ENCODE results near the gene MRPL10.

Gene MRPL10

GRCh38 chr17:47821424-47822391 is 9.6 kb downstream of the MRPL10 start, which contains the start of gene OSBPL7:
OSBPL7 (minus strand) TSS chr17:47821794; CDS start chr17:47820278, 1,516 bp downstream.
- Histone ChIP-seq H3K4me3 (ENCODE audit: low read length in 2 of 2) (peak within 1 kb of the TSS; percentile 90 to 94), H2BK15ac (ENCODE audit: low read length) (peak within 1 kb of the TSS; percentile 28), H3K4me1 (ENCODE audit: control insufficient read depth in 2 of 2, insufficient read depth in 1 of 2, low read depth in 1 of 2, low read length in 2 of 2) (peaks cover 7 to 9% of the 10 kb centered on the region in 2 donors), H3K9me3 (replicated peaks in 1 of 2; ENCODE audit: control insufficient read depth in 2 of 2, insufficient read depth in 1 of 2, low read depth in 1 of 2, low read length in 2 of 2) (no peaks in the 10 kb centered on the region), H4K8ac (ENCODE audit: low read depth, low read length) (peak within 1 kb of the TSS; percentile 82), H2BK120ac (ENCODE audit: low read depth, low read length) (no peak within 1 kb of the TSS), H3K18ac (ENCODE audit: low read length) (peak within 1 kb of the TSS; percentile 80), H3K27ac (replicated peaks; ENCODE audit: low read length) (no peak within 1 kb of the TSS), H3K14ac (ENCODE audit: low read length) (peak within 1 kb of the TSS; percentile 71), H2AK5ac (ENCODE audit: low read depth, low read length) (peak within 1 kb of the TSS; percentile 70), H2AFZ (ENCODE audit: low read length) (peak within 1 kb of the TSS; percentile 88), H3K23ac (ENCODE audit: low read depth, low read length, poor library complexity) (peak within 1 kb of the TSS; percentile 87), H3K9ac (ENCODE audit: low read depth, low read length, poor library complexity) (peak within 1 kb of the TSS; percentile 92), H3K4me2 (ENCODE audit: insufficient read depth, low read length, poor library complexity, severe bottlenecking) (peak within 1 kb of the TSS; percentile 86), H3K79me1 (ENCODE audit: low read depth, low read length) (peaks cover 4% of the 10 kb centered on the region), H3K36me3 (replicated peaks in 1 of 2; ENCODE audit: control insufficient read depth in 2 of 2, insufficient read depth in 2 of 2, low read length in 2 of 2) (peaks cover 24 to 29% of the 10 kb centered on the region in 2 donors), H2BK5ac (ENCODE audit: low read length) (peak within 1 kb of the TSS; percentile 2), H4K91ac (ENCODE audit: low read depth, low read length, poor library complexity) (no peak within 1 kb of the TSS), H2BK12ac (ENCODE audit: low read length) (no peak within 1 kb of the TSS), H3K4ac (ENCODE audit: low read length) (no peak within 1 kb of the TSS), H3K27me3 (ENCODE audit: control insufficient read depth in 3 of 3, insufficient read depth in 3 of 3, low read depth in 1 of 3, low read length in 3 of 3) (no peaks in the 10 kb centered on the region)
- DNase-seq (ENCODE audit: low spot score), result peak; percentile 41
- no CpG with 5 or more reads among the region's 21 CpGs for WGBS, 2 donors (ENCODE audit: extremely low coverage in 2 of 2, insufficient read length in 2 of 2, insufficient replicate concordance in 1 of 2)

- no peak for DNase-seq (ENCODE audit: low spot score)
- no peak overlapping the region for H2BK12ac ChIP-seq (ENCODE audit: low read length)
- peak overlapping the region; percentile 71 for H3K14ac ChIP-seq (ENCODE audit: low read length)
- H2AK5ac ChIP-seq (ENCODE audit: low read depth, low read length), result peak overlapping the region; percentile 70
- H3K79me1 ChIP-seq (ENCODE audit: low read depth, low read length), result peaks cover 4% of the 10 kb centered on the region
- H3K27ac ChIP-seq (replicated peaks; ENCODE audit: low read length), result no peak overlapping the region
- H4K8ac ChIP-seq (ENCODE audit: low read depth, low read length), result peak overlapping the region; percentile 82
- no peak overlapping the region for H2BK15ac ChIP-seq (ENCODE audit: low read length)
- no peak overlapping the region for H4K91ac ChIP-seq (ENCODE audit: low read depth, low read length, poor library complexity)
- H3K36me3 ChIP-seq (replicated peaks in 1 of 2; ENCODE audit: control insufficient read depth in 2 of 2, insufficient read depth in 2 of 2, low read length in 2 of 2), result peaks cover 19 to 22% of the 10 kb centered on the region in 2 donors
- peak overlapping the region; percentile 87 for H3K23ac ChIP-seq (ENCODE audit: low read depth, low read length, poor library complexity)
- no peak overlapping the region for H3K4ac ChIP-seq (ENCODE audit: low read length)
- peak overlapping the region; percentile 90 to 94 for H3K4me3 ChIP-seq (ENCODE audit: low read length in 2 of 2)
- H3K18ac ChIP-seq (ENCODE audit: low read length), result peak overlapping the region; percentile 57
- H3K9me3 ChIP-seq (replicated peaks in 1 of 2; ENCODE audit: control insufficient read depth in 2 of 2, insufficient read depth in 1 of 2, low read depth in 1 of 2, low read length in 2 of 2), result no peaks in the 10 kb centered on the region
- WGBS, 2 donors (ENCODE audit: extremely low coverage in 2 of 2, insufficient read length in 2 of 2, insufficient replicate concordance in 1 of 2), result no CpG with 5 or more reads among the region's 4 CpGs
- no peak overlapping the region for H2BK120ac ChIP-seq (ENCODE audit: low read depth, low read length)
- H3K9ac ChIP-seq (ENCODE audit: low read depth, low read length, poor library complexity), result peak overlapping the region; percentile 92
- no peaks in the 10 kb centered on the region for H3K27me3 ChIP-seq (ENCODE audit: control insufficient read depth in 3 of 3, insufficient read depth in 3 of 3, low read depth in 1 of 3, low read length in 3 of 3)
- H3K4me2 ChIP-seq (ENCODE audit: insufficient read depth, low read length, poor library complexity, severe bottlenecking), result peak overlapping the region; percentile 86
- H2BK5ac ChIP-seq (ENCODE audit: low read length), result peak overlapping the region; percentile 2
- H3K4me1 ChIP-seq (ENCODE audit: control insufficient read depth in 2 of 2, insufficient read depth in 1 of 2, low read depth in 1 of 2, low read length in 2 of 2), result peaks cover 7 to 9% of the 10 kb centered on the region in 2 donors
- peak overlapping the region; percentile 88 for H2AFZ ChIP-seq (ENCODE audit: low read length)
Observed at GRCh38 chr17:47821031-47821423, 10.3 kb downstream of the MRPL10 start.

- Histone ChIP-seq H2AK5ac (ENCODE audit: low read depth, low read length) (no peak overlapping the region), H3K9me3 (replicated peaks in 1 of 2; ENCODE audit: control insufficient read depth in 2 of 2, insufficient read depth in 1 of 2, low read depth in 1 of 2, low read length in 2 of 2) (no peaks in the 10 kb centered on the region), H3K36me3 (replicated peaks in 1 of 2; ENCODE audit: control insufficient read depth in 2 of 2, insufficient read depth in 2 of 2, low read length in 2 of 2) (peaks cover 18 to 19% of the 10 kb centered on the region in 2 donors), H3K79me1 (ENCODE audit: low read depth, low read length) (peaks cover 4% of the 10 kb centered on the region), H2BK12ac (ENCODE audit: low read length) (no peak overlapping the region), H2BK15ac (ENCODE audit: low read length) (no peak overlapping the region), H2BK5ac (ENCODE audit: low read length) (no peak overlapping the region), H3K4me1 (ENCODE audit: control insufficient read depth in 2 of 2, insufficient read depth in 1 of 2, low read depth in 1 of 2, low read length in 2 of 2) (peaks cover 7 to 9% of the 10 kb centered on the region in 2 donors), H3K23ac (ENCODE audit: low read depth, low read length, poor library complexity) (no peak overlapping the region), H3K14ac (ENCODE audit: low read length) (no peak overlapping the region), H3K27ac (replicated peaks; ENCODE audit: low read length) (no peak overlapping the region), H3K4ac (ENCODE audit: low read length) (no peak overlapping the region), H3K18ac (ENCODE audit: low read length) (no peak overlapping the region), H2AFZ (ENCODE audit: low read length) (no peak overlapping the region), H4K8ac (ENCODE audit: low read depth, low read length) (no peak overlapping the region), H3K27me3 (ENCODE audit: control insufficient read depth in 3 of 3, insufficient read depth in 3 of 3, low read depth in 1 of 3, low read length in 3 of 3) (no peaks in the 10 kb centered on the region), H3K4me2 (ENCODE audit: insufficient read depth, low read length, poor library complexity, severe bottlenecking) (no peak overlapping the region), H4K91ac (ENCODE audit: low read depth, low read length, poor library complexity) (no peak overlapping the region), H3K4me3 (ENCODE audit: low read length in 2 of 2) (peak overlapping the region in 1 of 2 donors; percentile 94), H3K9ac (ENCODE audit: low read depth, low read length, poor library complexity) (no peak overlapping the region), H2BK120ac (ENCODE audit: low read depth, low read length) (no peak overlapping the region)
- no CpG with 5 or more reads among the region's 12 CpGs for WGBS, 2 donors (ENCODE audit: extremely low coverage in 2 of 2, insufficient read length in 2 of 2, insufficient replicate concordance in 1 of 2)
- no peak for DNase-seq (ENCODE audit: low spot score)
Observed at GRCh38 chr17:47820033-47820789, 11.1 kb downstream of the MRPL10 start.

Data from neuronal stem cell (in vitro differentiated cells).